DOHH2 (cell line): Measurements from ENCODE around the gene SRC.

Experiments
- CTCF ChIP-seq: fragments of 200-600 bp; sonication (generic); IDR thresholded peaks from one replicate; pipeline ENCODE4 v1.5.1; 2014; ENCODE audit warnings: antibody characterized with exemption, mild to moderate bottlenecking, low read depth, low read length; ENCODE audit not compliant: poor library complexity, severe bottlenecking
- EZH2phosphoT487 ChIP-seq: fragments of 200-600 bp; sonication (generic); IDR thresholded peaks from 2 replicates; pipeline ENCODE4 v1.6.1; 2017; ENCODE audit warnings: borderline replicate concordance, mild to moderate bottlenecking, antibody characterized with exemption, low read length, moderate library complexity, mixed read lengths

- no peak for TF ChIP-seq CTCF
- TF ChIP-seq EZH2phosphoT487: no peak
These were observed 16.4 kb downstream of the SRC start for GRCh38 chr20:37362231-37362792.
